ENCODE results near the gene ARMC3. TPM values are rescaled to one million over a fixed set of nuclear protein-coding genes. Genes with fewer than 3 reads are reported as not detected.

Gene ARMC3
- total and polyA plus RNA-seq, 9 of the 15 experiments (the other 6 are each of a cell fraction or from before 2014, with no cell fraction given) = 0.33 to 1.1 (median 0.62) TPM

DNA sequence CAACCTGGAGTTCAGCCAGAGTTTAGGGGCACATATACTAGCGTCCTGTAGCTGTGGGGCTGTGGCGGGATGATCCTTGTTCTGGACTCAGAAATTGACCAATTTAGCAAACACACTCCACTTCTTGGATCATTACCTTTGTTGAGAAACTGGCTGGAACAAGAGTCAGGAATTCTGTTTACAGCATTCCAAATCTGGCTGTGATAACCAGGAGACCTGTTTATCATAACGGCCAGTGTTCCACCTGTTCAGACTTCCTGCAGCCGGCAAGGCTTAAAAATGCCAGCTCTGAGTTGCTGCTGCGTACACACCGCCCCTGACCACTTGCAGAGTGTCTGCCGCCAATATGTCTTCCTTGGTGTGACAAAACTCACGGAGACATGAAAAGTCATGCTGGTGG is 64.8 kb downstream of the ARMC3 start (continued):
- TF ChIP-seq, protein P1, sequence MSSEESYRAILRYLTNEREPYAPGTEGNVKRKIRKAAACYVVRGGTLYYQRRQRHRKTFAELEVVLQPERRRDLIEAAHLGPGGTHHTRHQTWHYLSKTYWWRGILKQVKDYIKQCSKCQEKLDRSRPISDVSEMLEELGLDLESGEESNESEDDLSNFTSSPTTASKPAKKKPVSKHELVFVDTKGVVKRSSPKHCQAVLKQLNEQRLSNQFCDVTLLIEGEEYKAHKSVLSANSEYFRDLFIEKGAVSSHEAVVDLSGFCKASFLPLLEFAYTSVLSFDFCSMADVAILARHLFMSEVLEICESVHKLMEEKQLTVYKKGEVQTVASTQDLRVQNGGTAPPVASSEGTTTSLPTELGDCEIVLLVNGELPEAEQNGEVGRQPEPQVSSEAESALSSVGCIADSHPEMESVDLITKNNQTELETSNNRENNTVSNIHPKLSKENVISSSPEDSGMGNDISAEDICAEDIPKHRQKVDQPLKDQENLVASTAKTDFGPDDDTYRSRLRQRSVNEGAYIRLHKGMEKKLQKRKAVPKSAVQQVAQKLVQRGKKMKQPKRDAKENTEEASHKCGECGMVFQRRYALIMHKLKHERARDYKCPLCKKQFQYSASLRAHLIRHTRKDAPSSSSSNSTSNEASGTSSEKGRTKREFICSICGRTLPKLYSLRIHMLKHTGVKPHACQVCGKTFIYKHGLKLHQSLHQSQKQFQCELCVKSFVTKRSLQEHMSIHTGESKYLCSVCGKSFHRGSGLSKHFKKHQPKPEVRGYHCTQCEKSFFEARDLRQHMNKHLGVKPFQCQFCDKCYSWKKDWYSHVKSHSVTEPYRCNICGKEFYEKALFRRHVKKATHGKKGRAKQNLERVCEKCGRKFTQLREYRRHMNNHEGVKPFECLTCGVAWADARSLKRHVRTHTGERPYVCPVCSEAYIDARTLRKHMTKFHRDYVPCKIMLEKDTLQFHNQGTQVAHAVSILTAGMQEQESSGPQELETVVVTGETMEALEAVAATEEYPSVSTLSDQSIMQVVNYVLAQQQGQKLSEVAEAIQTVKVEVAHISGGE (CRISPR knock-in tag; IDR thresholded peaks at IDR 0.05) = no peak
- TF ChIP-seq ZNF707 (CRISPR knock-in tag; conservative IDR thresholded peaks at IDR 0.05) (no peak), PHB2 (IDR thresholded peaks at IDR 0.05; ENCODE audit: low read depth) (no peak)

DNA sequence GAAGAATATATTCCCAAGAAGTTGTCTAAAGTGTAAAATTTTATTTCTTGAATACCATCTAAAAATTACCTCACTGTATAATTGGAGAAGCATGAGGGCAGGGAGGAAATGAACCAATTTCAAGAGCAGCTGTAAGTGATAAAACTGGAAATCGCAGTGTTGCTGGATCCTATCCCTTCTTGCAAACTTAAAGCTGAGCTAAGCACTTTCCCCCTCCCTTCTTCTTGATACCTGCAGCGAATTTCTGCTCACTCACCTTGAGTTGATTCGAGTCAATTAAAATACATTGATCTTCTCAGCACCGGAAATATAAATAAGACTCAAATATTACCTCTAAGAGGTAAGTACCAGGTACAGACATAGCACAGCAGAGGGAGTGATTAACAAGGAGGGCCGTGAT is 65.5 kb downstream of the ARMC3 start:
- intact Hi-C loops (cut with micrococcal nuclease) = no loop called here
- no peak for TF ChIP-seq SOX6 (IDR thresholded peaks at IDR 0.05)
- TF ChIP-seq, protein P2, sequence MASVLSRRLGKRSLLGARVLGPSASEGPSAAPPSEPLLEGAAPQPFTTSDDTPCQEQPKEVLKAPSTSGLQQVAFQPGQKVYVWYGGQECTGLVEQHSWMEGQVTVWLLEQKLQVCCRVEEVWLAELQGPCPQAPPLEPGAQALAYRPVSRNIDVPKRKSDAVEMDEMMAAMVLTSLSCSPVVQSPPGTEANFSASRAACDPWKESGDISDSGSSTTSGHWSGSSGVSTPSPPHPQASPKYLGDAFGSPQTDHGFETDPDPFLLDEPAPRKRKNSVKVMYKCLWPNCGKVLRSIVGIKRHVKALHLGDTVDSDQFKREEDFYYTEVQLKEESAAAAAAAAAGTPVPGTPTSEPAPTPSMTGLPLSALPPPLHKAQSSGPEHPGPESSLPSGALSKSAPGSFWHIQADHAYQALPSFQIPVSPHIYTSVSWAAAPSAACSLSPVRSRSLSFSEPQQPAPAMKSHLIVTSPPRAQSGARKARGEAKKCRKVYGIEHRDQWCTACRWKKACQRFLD (CRISPR knock-in tag; IDR thresholded peaks at IDR 0.05) = no peak
- TF ChIP-seq FOSL1 (tag; conservative IDR thresholded peaks at IDR 0.05) = no peak
- TF ChIP-seq MECOM (CRISPR knock-in tag; IDR thresholded peaks at IDR 0.05) = no peak
- no peak for TF ChIP-seq ZNF347 (CRISPR knock-in tag; IDR thresholded peaks at IDR 0.05; ENCODE audit: low read depth)
- TF ChIP-seq C11orf30 (IDR thresholded peaks at IDR 0.05; ENCODE audit: low read depth) = peak; percentile 61
- peak; percentile 73 for TF ChIP-seq MAFK (IDR thresholded peaks at IDR 0.05; ENCODE audit: low read length)
- TF ChIP-seq, protein P3, sequence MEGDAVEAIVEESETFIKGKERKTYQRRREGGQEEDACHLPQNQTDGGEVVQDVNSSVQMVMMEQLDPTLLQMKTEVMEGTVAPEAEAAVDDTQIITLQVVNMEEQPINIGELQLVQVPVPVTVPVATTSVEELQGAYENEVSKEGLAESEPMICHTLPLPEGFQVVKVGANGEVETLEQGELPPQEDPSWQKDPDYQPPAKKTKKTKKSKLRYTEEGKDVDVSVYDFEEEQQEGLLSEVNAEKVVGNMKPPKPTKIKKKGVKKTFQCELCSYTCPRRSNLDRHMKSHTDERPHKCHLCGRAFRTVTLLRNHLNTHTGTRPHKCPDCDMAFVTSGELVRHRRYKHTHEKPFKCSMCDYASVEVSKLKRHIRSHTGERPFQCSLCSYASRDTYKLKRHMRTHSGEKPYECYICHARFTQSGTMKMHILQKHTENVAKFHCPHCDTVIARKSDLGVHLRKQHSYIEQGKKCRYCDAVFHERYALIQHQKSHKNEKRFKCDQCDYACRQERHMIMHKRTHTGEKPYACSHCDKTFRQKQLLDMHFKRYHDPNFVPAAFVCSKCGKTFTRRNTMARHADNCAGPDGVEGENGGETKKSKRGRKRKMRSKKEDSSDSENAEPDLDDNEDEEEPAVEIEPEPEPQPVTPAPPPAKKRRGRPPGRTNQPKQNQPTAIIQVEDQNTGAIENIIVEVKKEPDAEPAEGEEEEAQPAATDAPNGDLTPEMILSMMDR (IDR thresholded peaks at IDR 0.05 in 2 of 3, conservative IDR thresholded peaks at IDR 0.05 in 1 of 3; ENCODE audit: insufficient read depth in 2 of 3, low read depth in 1 of 3, low read length in 3 of 3) = no peak
- TF ChIP-seq, protein P4, sequence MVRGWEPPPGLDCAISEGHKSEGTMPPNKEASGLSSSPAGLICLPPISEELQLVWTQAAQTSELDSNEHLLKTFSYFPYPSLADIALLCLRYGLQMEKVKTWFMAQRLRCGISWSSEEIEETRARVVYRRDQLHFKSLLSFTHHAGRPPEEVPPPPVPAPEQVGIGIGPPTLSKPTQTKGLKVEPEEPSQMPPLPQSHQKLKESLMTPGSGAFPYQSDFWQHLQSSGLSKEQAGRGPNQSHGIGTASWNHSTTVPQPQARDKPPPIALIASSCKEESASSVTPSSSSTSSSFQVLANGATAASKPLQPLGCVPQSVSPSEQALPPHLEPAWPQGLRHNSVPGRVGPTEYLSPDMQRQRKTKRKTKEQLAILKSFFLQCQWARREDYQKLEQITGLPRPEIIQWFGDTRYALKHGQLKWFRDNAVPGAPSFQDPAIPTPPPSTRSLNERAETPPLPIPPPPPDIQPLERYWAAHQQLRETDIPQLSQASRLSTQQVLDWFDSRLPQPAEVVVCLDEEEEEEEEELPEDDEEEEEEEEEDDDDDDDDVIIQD (CRISPR knock-in tag; IDR thresholded peaks at IDR 0.05) = no peak
- TF ChIP-seq NFE2L1 (tag; IDR thresholded peaks at IDR 0.05; ENCODE audit: borderline replicate concordance, low read depth) = no peak

More for the DNA sequence above, 65.5 kb downstream of the ARMC3 start:
- 36% methylated on average over 5 of the region's 5 CpGs for WGBS (ENCODE audit: insufficient coverage, low coverage, missing lambda C conversion rate)
- H3K27me3 ChIP-seq (ENCODE audit: control insufficient read depth in 2 of 2, insufficient read depth in 2 of 2, low read length in 2 of 2) = no peaks in the 10 kb centered on the region
- FAIRE-seq (no peak), DNase-seq (ENCODE audit: extremely low read depth in 1 of 4, low spot score in 3 of 4) (no peak), ATAC-seq (no peak)
- no peaks in the 10 kb centered on the region for H3K36me3 ChIP-seq (ENCODE audit: control insufficient read depth, insufficient read depth, low read length)
- no peaks in the 10 kb centered on the region for H3K9me3 ChIP-seq (replicated peaks; ENCODE audit: control insufficient read depth, insufficient read depth, low read depth, low read length)
- no peaks in the 10 kb centered on the region for H4K20me1 ChIP-seq (replicated peaks; ENCODE audit: control insufficient read depth, insufficient read depth, low read length)
- H2AFZ ChIP-seq (ENCODE audit: low read depth, low read length) = no peak overlapping the region
- in situ Hi-C loops (cut with MboI) = loop anchor here (5.0 kb wide), 1 partner anchor 69 kb away; no protein-coding TSS in a partner anchor
- H3K4me3 ChIP-seq = no peak overlapping the region
- H3K27ac ChIP-seq (ENCODE audit: extremely low read depth, low read depth, low read length) = no peak overlapping the region
- no peak overlapping the region for H3K4me2 ChIP-seq (ENCODE audit: insufficient read depth, low read length)
- no peak overlapping the region for H3K9ac ChIP-seq (ENCODE audit: insufficient read depth in 1 of 2, low read depth in 2 of 2, low read length in 2 of 2)
- no TSS peak for BruUV-seq (replicated peaks)
- H3K4me1 ChIP-seq (replicated peaks in 1 of 2; ENCODE audit: control insufficient read depth in 2 of 2, insufficient read depth in 2 of 2, low read length in 2 of 2) = peaks cover 0 to 3% of the 10 kb centered on the region in 2 experiments; a peak in 1 of 5 replicates
- ChIA-PET POLR2A (interaction anchor here (0.7 to 0.9 kb wide), 2 partner anchors 24 to 596 kb away, joined by 3 read pairs; no protein-coding TSS in a partner anchor), CTCF (ENCODE audit: low intra/inter-chr PET ratio) (no interaction called here)
- no peaks in the 10 kb centered on the region for H3K9me1 ChIP-seq (ENCODE audit: control insufficient read depth, insufficient read depth, low read length)
- no peaks in the 10 kb centered on the region for H3K79me2 ChIP-seq (ENCODE audit: control insufficient read depth, insufficient read depth, low read length)

Data from K562 (cell line).